Spinal cord (tissue), 10 donors: Measurements from ENCODE around the gene SLC51B. TPM values are rescaled to one million over a fixed set of nuclear protein-coding genes. Genes with fewer than 3 reads are reported as not detected.

Experiments used
- DNase-seq, 6 donors: peaks; one replicate each; pipeline versions ENCODE4 v3.0.0 to v3.0.0-alpha.2; 2013 to 2015; ENCODE audit warnings: low spot score in 6 of 6, low read depth in 4 of 6
- H3K27ac ChIP-seq: one replicate; pipeline ENCODE4 v1.5.1; 2013; ENCODE audit warnings: low read depth, low read length, control low read depth
- H3K27me3 ChIP-seq: one replicate; pipeline ENCODE4 v1.6.1; 2013; ENCODE audit warnings: low read length; ENCODE audit not compliant: control insufficient read depth, insufficient read depth
- H3K36me3 ChIP-seq: one replicate; pipeline ENCODE4 v1.6.1; 2013; ENCODE audit warnings: low read length; ENCODE audit not compliant: control insufficient read depth, insufficient read depth
- H3K4me1 ChIP-seq: one replicate; pipeline ENCODE4 v1.6.1; 2013; ENCODE audit warnings: low read length; ENCODE audit not compliant: control insufficient read depth, insufficient read depth
- H3K4me3 ChIP-seq: one replicate; pipeline ENCODE4 v1.5.1; 2013; ENCODE audit warnings: low read depth, low read length, control low read depth
- H3K9me3 ChIP-seq: one replicate; pipeline ENCODE4 v1.6.1; 2013; ENCODE audit warnings: low read length; ENCODE audit not compliant: control insufficient read depth, insufficient read depth
- WGBS: methylation state at CpG from one replicate; pipeline ENCODE4 v1.1.5; 2013; ENCODE audit warnings: missing lambda C conversion rate; ENCODE audit not compliant: insufficient coverage; 5-methylcytosine and 5-hydroxymethylcytosine counted together
- polyA plus RNA-seq, 2 donors: library from polyadenylated mRNA; unstranded; fragments of 120-200 nt; gene quantifications; one replicate each; pipeline ENCODE4 v1.2.1, GENCODE V29; 2013; ENCODE audit not compliant: insufficient read length in 2 of 2
- total RNA-seq, 2 donors: library from RNA; depleted of rRNA in 1 of 2; stranded (reverse); fragments of 120-200 nt in 1 of 2; fragments of >200 nt in 1 of 2; gene quantifications; one replicate each; pipeline versions ENCODE4 v1.2.3 to v1.2.4, GENCODE V29; 2013 to 2014
- donor health status: healthy.

The SLC51B gene
- total and polyA plus RNA-seq, 4 donors: 0.44 to 2.3 (median 1.1) TPM; not detected in 1

GRCh38 chr15:65077981-65078352 lies 32.8 kb downstream of the SLC51B start:
- H3K36me3 ChIP-seq: peaks cover 2% of the 10 kb centered on the region
- H3K4me1 ChIP-seq: peaks cover 34% of the 10 kb centered on the region
- 15% methylated on average over 24 of the region's 24 CpGs for WGBS
- peaks cover 33% of the 10 kb centered on the region for H3K27me3 ChIP-seq
- no peak overlapping the region for H3K27ac ChIP-seq
- DNase-seq: peak in 2 of 6 donors; percentile 55 to 71
- no peak overlapping the region for H3K4me3 ChIP-seq
- H3K9me3 ChIP-seq: no peaks in the 10 kb centered on the region

- peaks cover 48% of the 10 kb centered on the region for H3K4me1 ChIP-seq
- no peak for DNase-seq
- no peak overlapping the region for H3K4me3 ChIP-seq
- H3K36me3 ChIP-seq: peaks cover 2% of the 10 kb centered on the region
- no peaks in the 10 kb centered on the region for H3K9me3 ChIP-seq
- no peak overlapping the region for H3K27ac ChIP-seq
- H3K27me3 ChIP-seq: peaks cover 37% of the 10 kb centered on the region
- 85% methylated on average over 5 of the region's 5 CpGs for WGBS
Measured at GRCh38 chr15:65079580-65079979, 34.4 kb downstream of the SLC51B start.

GRCh38 chr15:65081270-65081669 lies 36.1 kb downstream of the SLC51B start:
- H3K4me1 ChIP-seq: peaks cover 63% of the 10 kb centered on the region
- no peak overlapping the region for H3K27ac ChIP-seq
- DNase-seq: peak in 1 of 6 donors; percentile 57
- no peak overlapping the region for H3K4me3 ChIP-seq
- 27% methylated on average over 4 of the region's 6 CpGs for WGBS
- peaks cover 39% of the 10 kb centered on the region for H3K27me3 ChIP-seq
- H3K36me3 ChIP-seq: peaks cover 2% of the 10 kb centered on the region
- H3K9me3 ChIP-seq: no peaks in the 10 kb centered on the region

- WGBS: 80% methylated on average over 4 of the region's 5 CpGs
- H3K27ac ChIP-seq: peak overlapping the region; percentile 37
- peaks cover 34% of the 10 kb centered on the region for H3K27me3 ChIP-seq
Measured at GRCh38 chr15:65081758-65082157, 36.6 kb downstream of the SLC51B start.

GRCh38 chr15:65082303-65082953 lies 37.2 kb downstream of the SLC51B start:
- DNase-seq: no peak
- Histone ChIP-seq H3K9me3 (no peaks in the 10 kb centered on the region), H3K4me3 (no peak overlapping the region), H3K4me1 (peaks cover 72% of the 10 kb centered on the region), H3K27ac (peak overlapping the region; percentile 34), H3K36me3 (peaks cover 3% of the 10 kb centered on the region), H3K27me3 (peaks cover 30% of the 10 kb centered on the region)
- WGBS: 39% methylated on average over 7 of the region's 7 CpGs

More at GRCh38 chr15:65081758-65082157, 36.6 kb downstream of the SLC51B start:
- Histone ChIP-seq H3K9me3 (no peaks in the 10 kb centered on the region), H3K4me1 (peaks cover 66% of the 10 kb centered on the region), H3K4me3 (no peak overlapping the region), H3K36me3 (peaks cover under 1% of the 10 kb centered on the region)
- no peak for DNase-seq

GRCh38 chr15:65083262-65083701 lies 38.1 kb downstream of the SLC51B start:
- Histone ChIP-seq H3K4me1 (peaks cover 74% of the 10 kb centered on the region), H3K4me3 (no peak overlapping the region), H3K27ac (peak overlapping the region; percentile 34), H3K36me3 (peaks cover 5% of the 10 kb centered on the region), H3K27me3 (peaks cover 23% of the 10 kb centered on the region), H3K9me3 (no peaks in the 10 kb centered on the region)
- peak in 3 of 6 donors; percentile 39 to 86 (median 80) for DNase-seq
- WGBS: 2% methylated on average over 7 of the region's 7 CpGs

- Histone ChIP-seq H3K27me3 (peaks cover 11% of the 10 kb centered on the region), H3K9me3 (no peaks in the 10 kb centered on the region), H3K36me3 (peaks cover 10% of the 10 kb centered on the region), H3K27ac (no peak overlapping the region), H3K4me1 (peaks cover 82% of the 10 kb centered on the region), H3K4me3 (no peak overlapping the region)
- no peak for DNase-seq
- WGBS: 79% methylated on average over 6 of the region's 7 CpGs
Measured at GRCh38 chr15:65084500-65085206, 39.5 kb downstream of the SLC51B start.

GRCh38 chr15:65085207-65085753 lies 40.1 kb downstream of the SLC51B start:
- DNase-seq: no peak
- no peak overlapping the region for H3K4me3 ChIP-seq
- peaks cover 80% of the 10 kb centered on the region for H3K4me1 ChIP-seq
- H3K36me3 ChIP-seq: peaks cover 11% of the 10 kb centered on the region
- peaks cover 8% of the 10 kb centered on the region for H3K27me3 ChIP-seq
- H3K9me3 ChIP-seq: no peaks in the 10 kb centered on the region
- no peak overlapping the region for H3K27ac ChIP-seq
- 73% methylated on average over 8 of the region's 8 CpGs for WGBS

GRCh38 chr15:65085990-65086679 lies 40.9 kb downstream of the SLC51B start:
- no peak overlapping the region for H3K4me3 ChIP-seq
- 72% methylated on average over 6 of the region's 6 CpGs for WGBS
- H3K36me3 ChIP-seq: peaks cover 13% of the 10 kb centered on the region
- no peaks in the 10 kb centered on the region for H3K9me3 ChIP-seq
- H3K27ac ChIP-seq: no peak overlapping the region
- peaks cover 78% of the 10 kb centered on the region for H3K4me1 ChIP-seq
- H3K27me3 ChIP-seq: peaks cover 8% of the 10 kb centered on the region
- no peak for DNase-seq
